ENCODE measurements around the gene TOPORS.
"Not testable (repeated sequence)": the region's sequence is repeated elsewhere in the genome, so short reads cannot be mapped to it uniquely, and the experiment has no call there.

TOPORS gene

GRCh38 chr9:32552172-32552872 lies at the start of gene TOPORS, which contains the start of gene SMIM27:
TSS of gene TOPORS (minus strand) at chr9:32552586. CDS start at chr9:32552436, 150 bp downstream.
TSS of gene SMIM27 (plus strand) at chr9:32552327. CDS start at chr9:32552435, 108 bp downstream.
- DNase-seq (ENCODE audit: low read depth), result peak; percentile 77

- not testable (repeated sequence) for DNase-seq (ENCODE audit: low read depth)
Observed at GRCh38 chr9:32599021-32599420, 46.6 kb upstream of the TOPORS start.

DNA sequence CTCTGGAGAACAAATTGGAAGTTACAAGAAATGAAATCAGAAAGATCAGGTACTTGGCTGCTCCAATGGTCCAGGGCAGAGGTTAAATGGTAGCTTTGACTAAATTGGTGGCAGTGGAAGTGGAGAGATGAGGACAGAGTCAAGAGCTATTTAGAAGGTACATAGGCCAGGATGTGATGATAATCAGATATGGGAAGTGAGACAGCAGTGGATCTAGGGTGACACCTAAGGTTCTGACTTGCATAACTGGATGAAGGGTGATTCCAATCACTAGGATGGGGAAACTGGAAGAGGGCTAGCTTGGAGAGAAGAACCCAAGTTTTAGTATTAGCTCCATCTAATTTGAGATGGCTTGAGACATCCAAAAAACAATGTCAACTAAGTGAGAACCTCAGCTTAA lies 44.5 kb upstream of the TOPORS start:
- no peak for DNase-seq (ENCODE audit: low read depth)

DNA sequence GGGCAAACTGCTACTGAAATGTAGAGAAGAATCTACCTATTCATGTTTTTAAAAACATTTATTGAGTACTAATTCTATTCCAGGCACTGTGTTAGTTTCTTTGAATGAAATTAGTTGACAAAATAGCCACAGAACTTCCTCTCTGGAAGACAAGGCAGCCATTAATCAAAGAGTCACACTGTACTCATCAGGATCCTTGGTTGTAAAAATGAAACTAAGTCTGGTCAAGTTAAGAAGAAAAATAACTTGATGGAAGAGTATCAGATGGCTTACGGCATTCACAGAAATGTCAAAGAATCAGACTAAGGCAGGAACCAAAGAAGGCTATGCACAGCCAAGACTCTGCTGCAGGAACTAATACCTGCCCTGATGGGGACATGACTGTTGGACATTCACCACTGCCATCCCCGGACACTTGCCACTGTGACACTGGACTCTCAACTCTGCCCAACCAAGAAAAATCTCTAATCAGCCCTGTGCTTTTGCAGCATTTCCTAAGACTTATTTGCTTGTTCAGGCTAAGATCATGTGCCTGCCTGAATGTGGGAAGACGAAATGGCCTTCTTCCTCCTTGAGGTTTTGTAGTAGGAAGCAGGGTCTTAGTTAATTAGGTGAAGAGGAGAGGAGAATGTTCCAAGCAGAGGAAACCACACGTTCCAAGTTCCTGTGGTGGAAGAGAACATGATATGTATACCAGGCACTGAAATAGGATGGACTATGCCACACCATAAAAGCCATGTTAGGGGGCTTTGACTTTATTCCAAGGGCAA lies 43.9 kb upstream of the TOPORS start:
- no peak for DNase-seq (ENCODE audit: low read depth)

- DNase-seq (ENCODE audit: low read depth), result no peak
Observed at GRCh38 chr9:32590898-32591297, 38.5 kb upstream of the TOPORS start.

- DNase-seq (ENCODE audit: low read depth), result no peak
Observed at GRCh38 chr9:32590476-32590875, 38.1 kb upstream of the TOPORS start.

- DNase-seq (ENCODE audit: low read depth), result no peak
Observed at GRCh38 chr9:32589083-32589723, 36.8 kb upstream of the TOPORS start.

DNA sequence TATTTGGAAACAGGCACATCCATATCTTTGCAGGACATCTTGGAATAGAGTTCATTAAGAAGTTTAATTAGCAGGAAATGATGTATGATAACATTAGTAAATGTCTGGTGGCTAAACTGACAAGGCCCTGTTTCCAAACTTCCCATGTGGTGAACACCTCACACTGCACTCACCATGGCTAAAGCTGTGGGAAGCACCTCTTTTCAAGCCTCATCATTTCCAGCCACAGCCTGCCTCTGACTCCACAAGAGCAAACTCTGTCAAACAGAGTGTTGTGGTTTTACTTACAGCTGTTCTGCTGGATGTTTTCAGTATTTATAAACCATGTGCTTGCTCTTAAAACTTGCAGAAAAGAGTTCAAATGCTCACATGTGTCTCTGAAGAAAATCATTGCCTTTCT lies 35.5 kb upstream of the TOPORS start:
- no peak for DNase-seq (ENCODE audit: low read depth)

GRCh38 chr9:32584784-32585183 lies 32.4 kb upstream of the TOPORS start:
- no peak for DNase-seq (ENCODE audit: low read depth)

GRCh38 chr9:32581512-32582143 lies 29.2 kb upstream of the TOPORS start:
- no peak for DNase-seq (ENCODE audit: low read depth)

DNA sequence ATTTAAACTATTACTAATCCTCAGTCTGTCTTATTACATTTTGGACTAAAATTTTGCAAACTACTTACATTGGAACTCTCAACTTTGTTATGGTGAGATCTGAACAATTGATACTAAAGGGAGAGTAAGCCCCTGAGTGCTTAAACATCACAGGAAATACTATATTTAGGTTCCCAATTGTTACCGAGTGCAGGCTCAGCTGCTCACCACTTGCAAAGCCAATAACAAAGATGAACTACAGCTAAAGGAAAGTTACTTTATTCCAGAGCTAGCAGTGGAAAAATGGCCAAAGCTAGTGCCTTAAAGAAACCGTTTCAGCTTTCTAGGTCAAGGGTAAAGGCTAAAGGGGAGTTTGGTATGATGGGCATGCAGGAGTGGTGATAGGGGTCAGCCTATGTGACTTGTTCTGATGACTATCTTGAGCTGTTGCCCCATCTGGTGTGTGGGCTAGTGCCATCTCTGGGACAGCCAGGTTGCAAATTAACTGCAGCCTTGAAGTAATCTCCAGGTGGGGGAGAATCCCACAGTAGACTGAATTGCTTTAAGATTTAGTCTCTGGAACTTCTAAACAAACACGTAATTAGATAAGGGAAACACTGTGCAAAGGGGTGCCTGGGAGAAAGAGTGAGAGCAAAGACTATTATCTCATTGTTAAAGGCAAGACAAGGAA lies 28.4 kb upstream of the TOPORS start:
- no peak for DNase-seq (ENCODE audit: low read depth)

- peak; percentile 70 for DNase-seq (ENCODE audit: low read depth)
Observed at GRCh38 chr9:32579706-32580331, 27.4 kb upstream of the TOPORS start.

GRCh38 chr9:32578976-32579375 lies 26.6 kb upstream of the TOPORS start:
- DNase-seq (ENCODE audit: low read depth), result no peak

DNA sequence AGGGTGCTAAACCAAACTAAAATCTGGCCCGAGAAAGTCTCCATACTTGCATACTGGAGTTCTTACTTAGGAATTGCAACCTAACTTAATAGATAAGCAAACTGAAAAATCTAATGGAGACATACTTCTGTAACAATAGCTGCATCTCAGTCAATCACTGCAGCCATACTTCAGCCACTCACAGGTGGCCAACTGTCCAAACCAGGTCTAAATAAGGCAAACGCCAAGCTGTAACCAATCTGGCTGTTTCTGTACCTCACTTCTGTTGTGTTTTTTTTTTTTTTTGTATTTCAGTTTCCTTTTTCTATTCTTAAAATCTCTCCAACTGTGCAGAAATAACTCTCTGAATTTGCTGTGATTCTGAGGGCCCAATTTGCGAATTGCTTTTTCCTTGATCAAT lies 24.9 kb upstream of the TOPORS start:
- DNase-seq (ENCODE audit: low read depth), result no peak

DNA sequence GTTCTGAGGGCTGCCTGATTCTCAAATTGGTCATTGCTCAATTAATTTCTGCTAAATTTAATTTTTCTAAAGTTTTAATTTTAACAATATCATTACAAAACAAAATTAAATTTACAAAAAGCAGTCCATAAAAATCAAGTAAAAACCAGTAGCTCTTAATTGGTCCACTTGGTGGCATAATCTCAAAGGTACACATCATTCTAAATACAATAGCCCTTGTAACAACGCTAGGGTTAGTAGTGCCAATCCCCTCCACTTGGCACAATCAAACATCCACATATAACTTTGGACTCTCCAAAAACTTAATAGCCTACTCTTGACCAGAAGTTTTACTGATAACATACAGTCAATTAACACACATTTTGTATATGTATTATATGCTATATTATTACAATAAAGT lies 22.5 kb upstream of the TOPORS start:
- DNase-seq (ENCODE audit: low read depth), result no peak

DNA sequence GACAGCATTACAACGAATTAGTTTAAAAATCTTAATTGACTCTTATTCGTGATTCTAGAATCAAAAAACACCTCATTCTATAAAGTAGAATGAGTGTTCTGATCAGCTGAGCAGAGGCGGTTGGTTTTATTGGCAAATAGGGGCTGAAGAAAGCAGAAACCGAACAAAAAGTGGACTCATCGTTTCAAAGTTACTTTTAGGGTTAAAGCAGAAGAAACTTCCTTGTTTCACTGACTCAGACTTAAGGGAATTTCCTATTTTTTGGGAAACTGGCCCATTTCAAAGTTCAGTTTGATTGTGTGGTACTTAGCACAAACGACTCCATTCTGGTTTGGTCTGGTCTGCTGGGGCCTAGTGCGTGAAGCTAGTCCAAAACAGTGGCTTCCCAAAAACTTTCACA lies 21.4 kb upstream of the TOPORS start:
- DNase-seq (ENCODE audit: low read depth), result no peak

DNA sequence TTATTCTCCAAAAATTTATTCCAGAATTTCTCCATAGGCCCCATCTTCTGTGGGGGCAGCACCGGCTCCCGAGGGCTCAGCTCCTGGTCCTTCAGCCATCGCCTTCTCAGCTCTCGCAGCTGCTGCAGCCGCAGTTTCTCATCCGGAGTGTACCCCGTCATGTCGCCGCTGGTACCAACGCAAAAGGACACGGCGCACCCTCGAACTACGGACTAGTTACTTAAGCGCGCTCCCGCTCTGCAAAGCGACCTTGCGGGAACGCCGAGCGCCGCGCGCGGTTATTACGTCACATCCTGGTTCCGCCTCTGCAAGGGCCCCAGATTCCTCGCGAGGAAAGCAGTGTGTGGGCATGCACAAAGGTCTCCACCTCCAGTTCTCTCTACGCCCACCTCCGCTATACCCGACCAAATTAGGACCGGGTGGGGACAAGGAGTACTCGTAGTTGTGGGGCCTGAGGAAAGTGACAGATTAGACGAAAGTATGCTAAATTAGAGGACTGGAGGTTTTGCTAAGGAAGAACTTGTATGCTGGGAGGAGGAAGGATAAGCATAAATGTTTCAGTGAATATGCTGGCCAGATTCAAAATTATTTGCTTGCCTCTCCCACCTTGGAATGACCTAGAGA lies 20.6 kb upstream of the TOPORS start, which contains the start of gene NDUFB6:
NDUFB6 (minus strand) TSS at position 260 of the 624 bp plus-strand sequence; CDS start at position 161, 99 bp downstream.
- DNase-seq (ENCODE audit: low read depth), result peak; percentile 96

- peak; percentile 37 for DNase-seq (ENCODE audit: low read depth)
Observed at GRCh38 chr9:32571969-32572899, 19.8 kb upstream of the TOPORS start.

DNA sequence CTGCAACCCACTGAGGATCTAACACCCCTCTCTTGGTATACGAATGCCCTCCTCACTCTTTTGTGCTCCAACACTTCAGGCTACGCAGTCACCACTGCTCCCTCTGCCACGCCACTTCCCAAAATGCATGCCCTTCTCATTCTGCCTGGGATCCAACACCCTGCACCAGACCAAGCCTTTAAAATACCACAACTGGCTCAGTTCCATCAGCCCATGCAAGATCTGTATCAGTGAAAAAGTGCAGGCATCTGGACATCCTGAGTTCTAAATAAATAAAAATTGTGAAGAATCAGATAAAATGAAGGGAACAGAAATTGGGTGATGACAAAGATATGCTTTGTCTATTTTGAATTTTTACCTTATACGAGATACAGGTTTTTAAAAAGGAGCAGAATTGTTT lies 17.9 kb upstream of the TOPORS start:
- no peak for DNase-seq (ENCODE audit: low read depth)

DNA sequence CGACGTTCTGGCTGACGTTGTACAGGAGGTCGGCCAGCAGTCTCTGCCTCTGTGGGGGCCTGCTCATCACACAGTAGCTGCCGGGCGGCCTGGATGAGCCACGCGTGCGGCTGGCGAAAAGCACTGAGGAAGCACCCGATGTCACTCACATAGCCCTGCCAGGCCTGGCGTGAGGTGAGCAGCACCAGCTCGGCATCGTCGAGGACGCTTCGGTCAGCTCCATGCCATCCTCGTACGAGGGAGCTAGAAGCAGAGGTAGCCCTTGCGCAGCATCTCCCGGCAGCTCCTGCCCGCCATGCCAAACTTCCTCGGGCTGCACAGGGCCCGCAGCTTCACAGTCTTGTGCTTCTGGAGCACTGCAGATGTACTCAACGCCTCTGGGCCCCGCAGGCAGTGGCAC lies 14.4 kb upstream of the TOPORS start:
- no peak for DNase-seq (ENCODE audit: low read depth)
